Stimulated activated CD4-positive, alpha-beta T cell treated with anti-CD3 and anti-CD28 coated beads, Interleukin-4, amount 100 ng/mL, for 4 hours (primary cell): ENCODE measurements around the gene APBB2.

Experiments
- DNase-seq, 2 experiments: peaks; one replicate each; pipeline ENCODE4 v3.0.0-alpha.2; 2020

The APBB2 gene

GRCh38 chr4:41215155-41215554 lies 813 bp upstream of the APBB2 start:
- no peak for DNase-seq

- no peak for DNase-seq
These were observed 444 bp upstream of the APBB2 start for GRCh38 chr4:41214825-41215146.

- no peak for DNase-seq
These were observed 662 bp downstream of the APBB2 start for GRCh38 chr4:41213625-41214135.

- DNase-seq = no peak
These were observed 1.6 kb downstream of the APBB2 start for GRCh38 chr4:41212616-41213203.

- no peak for DNase-seq
These were observed 2.3 kb downstream of the APBB2 start for GRCh38 chr4:41211951-41212615.

GRCh38 chr4:41209901-41210300 lies 4.4 kb downstream of the APBB2 start:
- no peak for DNase-seq

GRCh38 chr4:41209187-41209586 lies 5.2 kb downstream of the APBB2 start:
- no peak for DNase-seq

GRCh38 chr4:41207291-41207831 lies 7.0 kb downstream of the APBB2 start:
- no peak for DNase-seq

GRCh38 chr4:41205854-41206460 lies 8.4 kb downstream of the APBB2 start:
- no peak for DNase-seq

- no peak for DNase-seq
These were observed 9.2 kb downstream of the APBB2 start for GRCh38 chr4:41205130-41205529.

- DNase-seq = no peak
These were observed 9.9 kb downstream of the APBB2 start for GRCh38 chr4:41204400-41204978.

GRCh38 chr4:41203841-41204240 lies 10.5 kb downstream of the APBB2 start:
- DNase-seq = no peak

GRCh38 chr4:41202820-41203568 lies 11.3 kb downstream of the APBB2 start:
- no peak for DNase-seq

GRCh38 chr4:41202356-41202755 lies 12.0 kb downstream of the APBB2 start:
- no peak for DNase-seq

GRCh38 chr4:41200486-41201017 lies 13.8 kb downstream of the APBB2 start:
- no peak for DNase-seq

- no peak for DNase-seq
These were observed 14.6 kb downstream of the APBB2 start for GRCh38 chr4:41199788-41200187.

GRCh38 chr4:41197996-41198395 lies 16.3 kb downstream of the APBB2 start:
- DNase-seq = no peak

GRCh38 chr4:41197495-41197894 lies 16.8 kb downstream of the APBB2 start:
- no peak for DNase-seq

- DNase-seq = no peak
These were observed 17.6 kb downstream of the APBB2 start for GRCh38 chr4:41196633-41197332.

- no peak for DNase-seq
These were observed 22.2 kb downstream of the APBB2 start for GRCh38 chr4:41192136-41192535.

- no peak for DNase-seq
These were observed 24.7 kb downstream of the APBB2 start for GRCh38 chr4:41189666-41190065.

GRCh38 chr4:41189076-41189475 lies 25.3 kb downstream of the APBB2 start:
- no peak for DNase-seq
